GM18867 (cell line): Measurements from ENCODE around the gene NEDD9.

Experiments
- ATAC-seq: cut with Tn5 transposase; IDR thresholded peaks from one replicate; pipeline ENCODE4 v1.9.1; 2021; ENCODE audit warnings: mild to moderate bottlenecking, moderate library complexity; ENCODE audit not compliant: unreplicated experiment

Gene NEDD9

DNA sequence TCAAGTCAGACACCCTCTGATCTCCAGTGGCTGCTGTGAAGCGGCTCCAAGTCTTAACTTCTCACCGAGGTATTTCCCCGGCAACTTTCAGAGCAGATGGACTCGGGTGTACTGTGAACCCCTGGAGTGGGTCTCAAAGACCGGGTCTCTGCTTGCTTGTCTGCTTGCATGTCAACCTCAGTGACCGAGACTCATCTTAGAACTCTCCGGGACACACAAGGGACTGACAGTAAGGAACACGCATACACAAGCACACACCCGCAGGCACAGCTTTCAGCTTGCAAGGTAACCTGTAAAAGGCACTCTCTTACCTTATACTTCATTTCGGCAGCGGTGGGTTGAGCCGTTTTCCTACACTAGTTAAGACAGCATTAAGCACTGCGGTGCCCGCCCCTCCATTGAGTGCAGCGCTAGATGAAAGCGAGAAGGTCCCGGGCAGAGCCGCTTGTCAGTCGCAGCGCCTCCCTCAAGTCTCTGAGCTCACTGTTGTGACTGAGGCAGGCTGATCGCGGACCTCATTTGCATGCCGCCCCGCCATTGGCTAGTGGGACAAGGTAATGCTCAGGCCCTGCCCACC, at the start of gene NEDD9:
TSS of gene NEDD9 (minus strand) at position 476 of the 577 bp plus-strand sequence. CDS start at position 323, 153 bp downstream.
- ATAC-seq = peak; percentile 99

- no peak for ATAC-seq
Measured at GRCh38 chr6:11282245-11282644, 49.8 kb upstream of the NEDD9 start.

DNA sequence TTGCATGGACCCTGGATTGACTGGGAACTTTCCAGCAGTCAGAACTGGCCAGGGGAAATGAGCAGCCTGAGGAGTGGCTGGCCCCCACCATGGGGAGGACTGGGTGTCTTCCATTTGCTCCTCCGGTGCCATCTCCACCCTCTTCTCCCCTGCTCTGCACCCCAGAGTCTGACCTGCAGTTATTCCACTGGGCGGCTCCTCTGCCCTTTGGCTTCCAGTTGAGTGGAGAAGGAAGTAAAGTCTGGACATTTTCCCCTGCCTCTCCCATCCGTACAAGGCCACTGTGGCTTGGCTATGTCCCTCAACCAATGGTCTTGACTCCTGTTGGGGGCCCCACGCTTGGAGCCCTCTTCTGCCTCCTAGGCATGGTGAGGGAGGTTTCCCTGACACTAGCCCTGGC, 47.9 kb upstream of the NEDD9 start:
- no peak for ATAC-seq

GRCh38 chr6:11279284-11279689, 46.8 kb upstream of the NEDD9 start:
- no peak for ATAC-seq

DNA sequence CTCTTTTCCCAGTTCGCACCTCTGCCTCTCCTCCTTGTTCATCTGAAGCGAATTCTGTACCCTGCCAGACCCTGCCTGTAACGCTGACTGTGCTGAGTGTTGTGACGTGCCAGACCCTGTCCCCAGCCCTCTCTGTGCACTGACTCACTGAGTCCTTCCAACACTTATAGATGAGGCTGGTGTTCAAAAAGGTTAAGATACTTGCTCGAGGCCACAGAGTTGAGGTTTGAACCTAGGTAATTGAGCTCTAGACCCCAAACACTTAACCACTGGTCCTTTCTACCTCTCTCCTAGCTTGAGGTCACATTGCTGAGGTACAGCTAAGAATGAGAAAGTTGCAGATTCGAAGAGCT, 45.7 kb upstream of the NEDD9 start:
- peak; percentile 37 for ATAC-seq

- ATAC-seq = peak; percentile 47
Measured at GRCh38 chr6:11277275-11278206, 45.1 kb upstream of the NEDD9 start.

DNA sequence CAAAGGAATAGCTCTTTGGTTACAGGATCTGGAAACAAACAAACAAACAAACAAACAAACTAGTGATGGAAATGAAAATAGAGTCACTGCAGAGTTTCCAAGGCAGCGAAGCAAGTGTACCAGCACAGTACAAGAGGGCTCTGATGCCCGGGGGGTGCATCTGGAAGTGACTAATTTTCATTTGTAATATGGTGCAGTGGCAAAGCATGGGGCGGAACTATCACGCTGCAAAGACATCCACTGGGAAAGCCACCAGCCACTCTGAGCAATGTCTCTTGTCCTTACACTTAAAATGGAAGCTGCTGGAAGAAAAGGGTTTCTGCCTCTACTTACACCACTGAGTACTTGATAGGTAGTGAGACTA, 44.4 kb upstream of the NEDD9 start:
- no peak for ATAC-seq

DNA sequence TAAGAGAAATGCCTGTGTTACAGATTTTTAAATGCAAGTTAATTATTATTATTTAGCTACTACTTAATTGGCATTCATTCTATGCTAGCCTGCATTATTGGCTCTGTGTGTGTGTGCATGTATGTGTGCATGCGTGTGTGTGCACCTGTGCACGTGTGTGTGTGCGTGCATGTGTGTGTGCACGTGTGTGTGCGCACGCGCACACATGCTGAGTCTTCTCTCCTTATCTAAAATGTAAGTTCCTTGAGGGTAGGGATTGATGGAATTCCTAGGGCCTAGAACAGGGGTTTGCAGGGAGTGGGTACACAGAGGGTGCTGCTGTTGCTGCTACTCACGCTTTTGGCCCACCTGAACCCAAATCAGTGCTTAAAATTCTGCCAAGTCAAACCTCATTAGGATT, 43.8 kb upstream of the NEDD9 start:
- no peak for ATAC-seq

- ATAC-seq = peak; percentile 70
Measured at GRCh38 chr6:11275598-11275997, 43.1 kb upstream of the NEDD9 start.

DNA sequence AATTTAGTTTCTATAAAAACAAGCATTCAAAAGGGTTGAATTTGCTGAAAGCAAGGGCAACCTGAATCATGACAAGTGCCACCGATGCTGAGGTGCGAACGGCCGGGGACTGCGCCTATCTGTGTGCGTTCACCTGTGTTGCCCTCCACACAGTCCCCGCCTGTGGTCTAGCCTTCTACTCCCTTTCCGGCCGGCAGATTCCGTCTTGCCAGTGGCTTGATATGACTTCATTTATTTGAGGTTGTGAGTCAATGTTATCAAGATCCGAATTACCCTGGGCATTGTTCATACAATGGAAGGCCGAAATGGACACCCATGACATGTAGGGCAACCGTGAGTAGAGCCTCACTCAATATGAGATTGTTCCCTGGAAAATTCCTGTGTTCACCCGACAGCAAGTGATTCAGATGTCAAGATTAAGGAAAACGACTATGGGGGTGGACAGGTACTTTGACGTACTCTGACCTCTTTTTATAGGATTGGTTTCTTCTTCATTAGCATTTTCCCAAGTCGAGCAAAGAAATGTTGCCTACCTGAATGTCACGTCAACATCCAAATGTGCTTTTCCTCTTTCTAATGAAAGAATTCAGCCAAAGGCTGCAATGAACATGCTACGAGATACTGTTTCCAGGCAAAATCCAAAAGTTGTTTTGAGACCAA, 41.1 kb upstream of the NEDD9 start:
- no peak for ATAC-seq

- ATAC-seq = no peak
Measured at GRCh38 chr6:11272491-11273192, 40.2 kb upstream of the NEDD9 start.

GRCh38 chr6:11271228-11272020, 39.0 kb upstream of the NEDD9 start:
- ATAC-seq = no peak

GRCh38 chr6:11270030-11271027, 37.9 kb upstream of the NEDD9 start:
- no peak for ATAC-seq

DNA sequence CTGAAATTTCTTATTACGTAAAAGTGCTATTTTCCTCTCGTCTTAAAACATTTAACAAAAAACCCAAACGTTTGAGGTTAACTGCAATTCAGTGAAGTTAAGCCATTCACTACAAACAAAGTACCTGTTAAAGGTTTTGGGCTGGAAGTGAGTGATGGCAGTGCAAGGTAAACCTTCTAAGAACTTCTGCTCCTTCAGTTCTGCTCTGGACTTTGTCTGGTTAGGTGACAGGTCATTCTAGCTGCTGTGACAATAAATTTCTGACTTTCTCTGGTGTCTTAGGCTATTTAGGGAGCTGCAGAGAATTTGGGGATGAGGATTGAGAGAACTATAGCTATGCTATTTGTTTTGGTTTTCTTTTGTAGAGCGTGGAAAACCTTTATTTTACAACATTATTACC, 36.5 kb upstream of the NEDD9 start:
- ATAC-seq = no peak

DNA sequence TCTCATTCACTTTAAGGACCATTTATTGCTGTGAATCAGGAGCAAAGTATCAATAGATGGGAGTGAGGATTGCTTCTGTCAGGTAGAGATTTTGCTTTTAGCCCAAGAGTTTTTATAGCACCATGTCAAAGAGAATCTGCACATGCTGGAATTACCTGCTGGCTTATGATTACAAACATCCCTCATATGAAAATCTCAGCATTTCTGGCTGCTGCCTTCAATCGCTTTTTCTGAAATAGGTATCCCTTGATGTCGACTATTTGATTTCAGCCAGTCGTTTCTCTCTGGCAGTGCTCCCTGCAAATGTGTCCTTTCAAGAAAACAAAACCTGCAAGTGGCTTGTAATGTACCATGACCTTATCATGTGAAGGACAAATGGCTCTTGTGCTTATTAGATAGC, 34.5 kb upstream of the NEDD9 start:
- ATAC-seq = no peak

DNA sequence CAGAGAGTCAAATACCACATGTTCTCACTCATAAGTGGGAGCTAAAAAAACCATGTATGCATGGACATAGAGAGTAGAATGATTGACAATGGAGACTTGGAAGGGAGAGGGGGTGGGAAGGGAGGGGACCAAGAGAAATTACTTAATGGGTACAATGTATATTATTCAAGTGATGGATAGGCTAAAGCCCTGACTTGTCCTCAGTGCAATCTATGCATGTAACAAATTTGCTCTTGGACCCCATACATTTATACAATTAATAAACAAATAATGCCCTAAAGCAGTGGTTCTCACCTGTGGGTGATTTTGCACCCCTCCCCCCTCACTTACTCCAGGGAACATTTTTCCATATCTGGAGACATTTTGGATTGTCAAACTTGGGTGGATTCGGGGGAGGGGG, 33.5 kb upstream of the NEDD9 start:
- ATAC-seq = no peak

GRCh38 chr6:11264100-11264499, 31.6 kb upstream of the NEDD9 start:
- no peak for ATAC-seq

GRCh38 chr6:11263291-11263775, 30.9 kb upstream of the NEDD9 start:
- no peak for ATAC-seq

GRCh38 chr6:11262242-11262641, 29.8 kb upstream of the NEDD9 start:
- ATAC-seq = no peak
